ENCODE measurements around the gene GRAMD1C.

- TF ChIP-seq CTCF (IDR thresholded peaks at IDR 0.05; ENCODE audit: extremely low read depth in 1 of 2, insufficient read depth in 1 of 2, low read depth in 1 of 2, low read length in 2 of 2) (peak in 1 of 2 donors; percentile 20), POLR2A (IDR thresholded peaks at IDR 0.05; ENCODE audit: low read depth, low read length) (no peak), GATA2 (IDR thresholded peaks at IDR 0.05; ENCODE audit: insufficient read depth, insufficient read length, low read depth, low read length) (no peak), EZH2 (IDR thresholded peaks at IDR 0.05; ENCODE audit: borderline replicate concordance, low read depth, low read length, severe bottlenecking) (no peak), FOS (IDR thresholded peaks at IDR 0.05; ENCODE audit: borderline replicate concordance, insufficient read depth, low read length) (peak; percentile 36), MAX (IDR thresholded peaks at IDR 0.05; ENCODE audit: insufficient read depth, insufficient read length) (no peak)
Measured at GRCh38 chr3:113825090-113825489, 13.5 kb upstream of the GRAMD1C start.

All from endothelial cell of umbilical vein (primary cell).